Activated naive CD8-positive, alpha-beta T cell treated with anti-CD3 and anti-CD28 coated beads, Interleukin-2, amount 50 U/mL, for 24 hours (primary cell): ENCODE measurements around the gene MIOX.

Experiments
- ATAC-seq: fragments of 150-1000 bp; cut with Tn5 transposase; one replicate; pipeline ENCODE4 v1.10.0; 2021
- DNase-seq: peaks from one replicate; pipeline ENCODE4 v3.0.0; 2021
- H3K27ac Mint-ChIP-seq: one replicate; pipeline ENCODE4 v1.8.0; 2021; ENCODE audit warnings: mild to moderate bottlenecking, mixed read lengths
- H3K27me3 Mint-ChIP-seq: one replicate; pipeline ENCODE4 v1.8.0; 2021; ENCODE audit warnings: mixed read lengths
- H3K36me3 Mint-ChIP-seq: one replicate; pipeline ENCODE4 v1.8.0; 2021; ENCODE audit warnings: low read depth, mixed read lengths
- H3K4me1 Mint-ChIP-seq: one replicate; pipeline ENCODE4 v1.8.0; 2021; ENCODE audit warnings: mixed read lengths
- H3K4me3 Mint-ChIP-seq: one replicate; pipeline ENCODE4 v1.8.0; 2021; ENCODE audit warnings: mild to moderate bottlenecking, moderate library complexity, mixed read lengths
- H3K9me3 Mint-ChIP-seq: one replicate; pipeline ENCODE4 v1.8.0; 2021; ENCODE audit warnings: mixed read lengths

Gene MIOX

GRCh38 chr22:50474710-50475651 lies 11.7 kb upstream of the MIOX start, which contains the start of gene SBF1:
SBF1 (minus strand) TSS chr22:50475035; CDS start chr22:50474840, 195 bp downstream.
- H3K9me3 Mint-ChIP-seq = no peaks in the 10 kb centered on the region
- H3K27me3 Mint-ChIP-seq = peaks cover 3% of the 10 kb centered on the region
- ATAC-seq (peak; percentile 60), DNase-seq (peak; percentile 93)
- H3K27ac Mint-ChIP-seq = peak within 1 kb of the TSS; percentile 91
- peaks cover 45% of the 10 kb centered on the region for H3K4me1 Mint-ChIP-seq
- H3K4me3 Mint-ChIP-seq = peak within 1 kb of the TSS; percentile 94
- H3K36me3 Mint-ChIP-seq = no peaks in the 10 kb centered on the region

GRCh38 chr22:50475652-50476002 lies 11.0 kb upstream of the MIOX start:
- H3K27ac Mint-ChIP-seq = peak overlapping the region; percentile 46
- H3K4me3 Mint-ChIP-seq = peak overlapping the region; percentile 69
- ATAC-seq (no peak), DNase-seq (no peak)
- peaks cover 42% of the 10 kb centered on the region for H3K4me1 Mint-ChIP-seq
- peaks cover 7% of the 10 kb centered on the region for H3K27me3 Mint-ChIP-seq
- H3K9me3 Mint-ChIP-seq = no peaks in the 10 kb centered on the region
- H3K36me3 Mint-ChIP-seq = no peaks in the 10 kb centered on the region

- DNase-seq (no peak), ATAC-seq (no peak)
- Mint-ChIP-seq H3K4me1 (peaks cover 29% of the 10 kb centered on the region), H3K27ac (no peak overlapping the region), H3K9me3 (no peaks in the 10 kb centered on the region), H3K36me3 (no peaks in the 10 kb centered on the region), H3K4me3 (peak overlapping the region; percentile 45), H3K27me3 (peaks cover 7% of the 10 kb centered on the region)
Observed at GRCh38 chr22:50476868-50477267, 9.8 kb upstream of the MIOX start.

DNA sequence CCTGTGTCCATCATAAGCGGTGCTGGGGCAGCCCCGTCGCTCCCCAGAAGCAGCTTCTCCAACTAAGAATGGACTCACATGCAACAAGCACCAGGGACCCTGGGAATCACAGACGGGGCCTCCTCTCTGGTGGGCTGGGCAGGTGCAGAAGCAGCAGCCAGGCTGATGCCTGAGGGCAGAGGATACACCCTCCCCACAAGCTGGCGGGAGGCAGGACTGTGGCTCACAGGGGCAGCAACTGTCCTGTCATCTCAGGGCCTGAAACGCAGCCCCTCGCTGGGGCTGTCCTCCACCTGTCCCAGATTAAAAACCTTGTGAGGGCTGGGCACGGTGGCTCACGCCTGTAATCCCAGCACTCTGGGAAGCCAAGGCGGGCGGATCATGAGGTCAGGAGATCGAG lies 8.7 kb upstream of the MIOX start:
- Mint-ChIP-seq H3K27ac (no peak overlapping the region), H3K9me3 (no peaks in the 10 kb centered on the region), H3K36me3 (no peaks in the 10 kb centered on the region), H3K4me3 (no peak overlapping the region), H3K4me1 (peaks cover 19% of the 10 kb centered on the region), H3K27me3 (peaks cover 7% of the 10 kb centered on the region)
- ATAC-seq (no peak), DNase-seq (no peak)

GRCh38 chr22:50479721-50480120 lies 6.9 kb upstream of the MIOX start:
- no peak overlapping the region for H3K27ac Mint-ChIP-seq
- no peak for ATAC-seq
- no peaks in the 10 kb centered on the region for H3K9me3 Mint-ChIP-seq
- DNase-seq = no peak
- peak overlapping the region; percentile 67 for H3K4me3 Mint-ChIP-seq
- H3K36me3 Mint-ChIP-seq = no peaks in the 10 kb centered on the region
- H3K4me1 Mint-ChIP-seq = peaks cover 6% of the 10 kb centered on the region
- H3K27me3 Mint-ChIP-seq = peaks cover 7% of the 10 kb centered on the region

GRCh38 chr22:50481045-50481439 lies 5.6 kb upstream of the MIOX start:
- ATAC-seq (no peak), DNase-seq (no peak)
- peak overlapping the region; percentile 67 for H3K4me3 Mint-ChIP-seq
- no peaks in the 10 kb centered on the region for H3K9me3 Mint-ChIP-seq
- no peak overlapping the region for H3K27ac Mint-ChIP-seq
- H3K36me3 Mint-ChIP-seq = no peaks in the 10 kb centered on the region
- peaks cover 5% of the 10 kb centered on the region for H3K4me1 Mint-ChIP-seq
- peaks cover 7% of the 10 kb centered on the region for H3K27me3 Mint-ChIP-seq

DNA sequence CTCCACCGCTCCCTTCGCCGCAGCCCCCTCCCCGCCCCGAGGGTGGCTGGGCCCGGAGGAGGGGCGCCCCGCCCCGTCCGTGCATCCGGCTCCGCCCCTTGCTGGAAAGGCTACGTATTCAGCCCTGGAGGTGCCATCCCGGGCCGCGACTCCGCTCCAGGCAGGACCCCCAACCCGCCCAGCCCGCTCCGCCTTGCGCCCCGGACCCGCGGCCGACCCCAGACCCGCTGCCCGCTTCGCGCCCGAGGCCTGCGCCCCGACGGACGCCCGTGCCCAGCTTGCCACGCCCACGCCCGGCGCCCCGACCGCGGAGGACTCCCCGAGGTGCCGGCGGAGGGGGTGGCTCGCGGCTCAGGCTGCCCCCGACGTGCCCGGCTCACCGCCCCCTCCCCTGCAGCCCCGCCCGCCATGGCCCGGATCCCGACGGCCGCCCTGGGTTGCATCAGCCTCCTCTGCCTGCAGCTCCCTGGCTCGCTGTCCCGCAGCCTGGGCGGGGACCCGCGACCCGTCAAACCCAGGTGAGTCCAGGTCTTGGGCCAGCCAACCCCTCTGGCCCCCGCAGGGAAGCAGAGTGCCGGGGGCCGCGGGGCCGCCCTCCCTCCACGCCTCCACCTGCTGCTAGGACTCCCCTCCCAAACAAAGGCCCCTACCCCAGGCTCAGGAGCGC lies 5.1 kb upstream of the MIOX start, which contains the start of gene ADM2:
Gene ADM2 (plus strand): TSS at position 104 of the 667 bp plus-strand sequence. CDS start 305 bp downstream, at position 409.
- Mint-ChIP-seq H3K9me3 (no peaks in the 10 kb centered on the region), H3K36me3 (no peaks in the 10 kb centered on the region), H3K4me1 (peaks cover 5% of the 10 kb centered on the region), H3K4me3 (peak within 1 kb of the TSS; percentile 75), H3K27ac (no peak within 1 kb of the TSS), H3K27me3 (peaks cover 9% of the 10 kb centered on the region)
- DNase-seq = peak; percentile 75
- ATAC-seq = peak; percentile 65

- peak; percentile 7 for ATAC-seq
- Mint-ChIP-seq H3K9me3 (no peaks in the 10 kb centered on the region), H3K27ac (no peak overlapping the region), H3K4me3 (peak overlapping the region; percentile 75), H3K36me3 (no peaks in the 10 kb centered on the region), H3K4me1 (peaks cover 5% of the 10 kb centered on the region), H3K27me3 (peaks cover 9% of the 10 kb centered on the region)
- DNase-seq = no peak
Observed at GRCh38 chr22:50482107-50483074, 4.3 kb upstream of the MIOX start.

GRCh38 chr22:50483106-50483505 lies 3.6 kb upstream of the MIOX start:
- no peak for DNase-seq
- no peaks in the 10 kb centered on the region for H3K36me3 Mint-ChIP-seq
- peaks cover 9% of the 10 kb centered on the region for H3K27me3 Mint-ChIP-seq
- no peak for ATAC-seq
- peaks cover 5% of the 10 kb centered on the region for H3K4me1 Mint-ChIP-seq
- H3K4me3 Mint-ChIP-seq = peak overlapping the region; percentile 24
- H3K9me3 Mint-ChIP-seq = no peaks in the 10 kb centered on the region
- no peak overlapping the region for H3K27ac Mint-ChIP-seq

DNA sequence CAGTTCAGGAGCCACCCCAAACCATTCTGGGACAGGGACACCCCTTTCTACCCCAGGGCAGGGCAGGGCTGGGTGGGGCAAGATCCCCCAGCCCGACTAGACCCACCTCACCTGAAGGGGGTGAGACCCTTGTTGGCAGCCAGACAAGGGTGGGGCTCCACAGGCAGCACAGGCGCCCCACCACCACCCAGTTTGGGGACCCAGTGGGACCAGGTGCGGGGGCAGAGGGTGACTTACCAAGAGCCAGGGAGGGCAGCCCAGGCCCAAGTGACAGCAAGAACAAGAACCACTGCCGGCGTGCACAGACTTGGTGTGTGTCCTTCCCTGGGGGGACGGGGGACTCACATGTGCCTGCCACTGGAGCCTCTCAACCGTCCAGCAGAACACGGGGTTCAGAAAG lies 3.1 kb upstream of the MIOX start:
- no peaks in the 10 kb centered on the region for H3K36me3 Mint-ChIP-seq
- DNase-seq (no peak), ATAC-seq (no peak)
- no peak overlapping the region for H3K4me3 Mint-ChIP-seq
- no peaks in the 10 kb centered on the region for H3K9me3 Mint-ChIP-seq
- peaks cover 5% of the 10 kb centered on the region for H3K4me1 Mint-ChIP-seq
- no peak overlapping the region for H3K27ac Mint-ChIP-seq
- H3K27me3 Mint-ChIP-seq = peaks cover 9% of the 10 kb centered on the region

DNA sequence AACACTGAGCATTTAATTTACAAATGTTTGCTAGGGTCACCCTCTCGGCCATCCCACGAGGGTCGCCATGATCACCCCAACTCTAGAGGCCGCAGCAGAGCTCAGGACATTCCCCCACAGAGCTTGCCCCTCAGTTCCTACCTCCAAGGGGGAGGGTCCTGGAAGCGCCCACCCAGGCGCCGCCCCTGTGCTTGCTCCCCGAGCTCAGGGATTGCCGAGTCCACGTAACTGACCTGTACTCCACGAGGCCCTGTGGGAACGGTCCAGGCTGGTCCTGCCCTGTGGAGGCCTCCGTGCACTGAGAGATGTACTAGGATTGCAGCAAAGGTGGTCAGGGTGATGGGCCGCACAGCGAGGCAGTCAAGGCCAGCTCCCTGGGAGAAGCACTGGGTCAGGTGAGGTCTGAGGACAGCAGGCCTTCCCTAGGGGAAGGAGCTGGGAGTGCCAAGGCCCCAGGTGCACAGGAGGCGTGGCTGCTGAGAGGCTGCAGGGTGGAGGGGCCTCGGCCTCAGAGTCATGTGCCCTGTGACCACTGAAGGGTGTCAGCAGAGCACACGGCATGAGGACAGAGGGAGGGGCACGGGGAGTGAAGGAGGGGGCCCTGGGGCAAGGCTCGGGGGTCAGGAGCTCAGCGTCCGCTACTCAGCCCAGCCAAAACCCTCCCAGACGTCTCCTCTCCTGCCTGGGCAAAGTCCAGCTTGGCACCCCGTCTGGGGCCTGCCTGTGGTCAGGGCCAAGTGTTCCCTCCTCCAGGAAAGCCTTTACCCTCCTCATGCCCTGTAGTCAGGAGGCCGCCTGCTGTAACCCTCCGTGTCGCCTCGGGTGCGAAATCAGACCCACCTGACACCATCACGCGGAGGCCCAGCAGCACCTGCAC lies 2.4 kb upstream of the MIOX start:
- no peak overlapping the region for H3K4me3 Mint-ChIP-seq
- ATAC-seq = no peak
- no peak overlapping the region for H3K27ac Mint-ChIP-seq

GRCh38 chr22:50485221-50486131 lies 1.2 kb upstream of the MIOX start:
- peaks cover 2% of the 10 kb centered on the region for H3K27me3 Mint-ChIP-seq
- no peak for ATAC-seq
- H3K36me3 Mint-ChIP-seq = no peaks in the 10 kb centered on the region
- no peak for DNase-seq
- H3K4me1 Mint-ChIP-seq = peaks cover 2% of the 10 kb centered on the region
- H3K4me3 Mint-ChIP-seq = no peak overlapping the region
- H3K27ac Mint-ChIP-seq = no peak overlapping the region
- H3K9me3 Mint-ChIP-seq = no peaks in the 10 kb centered on the region

More for the DNA sequence above, 2.4 kb upstream of the MIOX start:
- Mint-ChIP-seq H3K27me3 (peaks cover 9% of the 10 kb centered on the region), H3K4me1 (peaks cover 5% of the 10 kb centered on the region), H3K36me3 (no peaks in the 10 kb centered on the region), H3K9me3 (no peaks in the 10 kb centered on the region)
- no peak for DNase-seq
